NOMO-1 treated with dmso at 0.1 percent for 144 hours (cell line): Measurements from ENCODE around the gene MUC12.
"Not testable (repeated sequence)": the region's sequence is repeated elsewhere in the genome, so short reads cannot be mapped to it uniquely, and the experiment has no call there.

Experiments
- DNase-seq: peaks from one replicate; lab custom pipeline; 2025; ENCODE audit not compliant: unreplicated experiment; lab: John Stamatoyannopoulos, UW

MUC12 gene

DNA sequence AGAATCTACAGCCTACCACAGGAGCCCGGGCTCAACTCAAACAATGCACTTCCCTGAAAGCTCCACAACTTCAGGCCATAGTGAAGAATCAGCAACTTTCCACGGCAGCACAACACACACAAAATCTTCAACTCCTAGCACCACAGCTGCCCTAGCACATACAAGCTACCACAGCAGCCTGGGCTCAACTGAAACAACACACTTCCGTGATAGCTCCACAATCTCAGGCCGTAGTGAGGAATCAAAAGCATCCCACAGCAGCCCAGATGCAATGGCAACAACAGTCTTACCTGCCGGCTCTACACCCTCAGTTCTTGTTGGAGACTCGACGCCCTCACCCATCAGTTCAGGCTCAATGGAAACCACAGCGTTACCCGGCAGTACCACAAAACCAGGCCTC is 22.3 kb downstream of the MUC12 start:
- no peak for DNase-seq

GRCh38 chr7:100992280-100992679 is 22.9 kb downstream of the MUC12 start:
- not testable (repeated sequence) for DNase-seq

- not testable (repeated sequence) for DNase-seq
Measured at GRCh38 chr7:100994671-100995070, 25.3 kb downstream of the MUC12 start.

GRCh38 chr7:100998530-100998929 is 29.2 kb downstream of the MUC12 start:
- not testable (repeated sequence) for DNase-seq

DNA sequence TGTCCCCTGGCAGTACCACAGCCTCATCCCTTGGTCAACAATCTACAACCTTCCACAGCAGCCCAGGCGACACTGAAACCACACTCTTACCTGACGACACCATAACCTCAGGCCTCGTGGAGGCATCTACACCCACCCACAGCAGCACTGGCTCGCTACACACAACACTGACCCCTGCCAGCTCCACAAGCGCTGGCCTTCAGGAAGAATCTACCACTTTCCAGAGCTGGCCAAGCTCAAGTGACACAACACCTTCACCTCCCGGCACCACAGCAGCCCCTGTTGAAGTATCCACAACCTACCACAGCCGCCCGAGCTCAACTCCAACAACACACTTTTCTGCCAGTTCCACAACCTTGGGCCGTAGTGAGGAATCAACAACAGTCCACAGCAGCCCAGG is 30.0 kb downstream of the MUC12 start:
- DNase-seq, result not testable (repeated sequence)

GRCh38 chr7:101000025-101000424 is 30.7 kb downstream of the MUC12 start:
- DNase-seq, result not testable (repeated sequence)

GRCh38 chr7:101002333-101002732 is 33.0 kb downstream of the MUC12 start:
- DNase-seq, result not testable (repeated sequence)

DNA sequence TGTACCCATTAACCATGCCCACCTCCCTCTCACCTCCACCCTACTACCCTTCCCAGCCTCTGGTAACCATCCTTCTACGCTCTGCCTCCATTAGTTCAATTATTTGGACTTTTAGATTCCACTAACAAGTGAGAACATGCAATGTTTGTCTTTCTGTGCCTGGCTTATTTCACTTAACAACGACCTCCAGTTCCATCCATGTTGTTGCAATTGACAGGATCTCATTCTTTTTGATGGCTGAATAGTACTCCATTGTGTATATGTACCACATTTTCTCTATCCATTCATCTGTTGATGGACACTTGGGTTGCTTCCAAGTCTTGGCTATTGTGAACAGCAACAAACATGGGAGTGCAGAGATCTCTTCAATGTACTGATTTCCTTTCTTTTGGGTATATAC is 38.0 kb downstream of the MUC12 start:
- DNase-seq, result not testable (repeated sequence)

DNA sequence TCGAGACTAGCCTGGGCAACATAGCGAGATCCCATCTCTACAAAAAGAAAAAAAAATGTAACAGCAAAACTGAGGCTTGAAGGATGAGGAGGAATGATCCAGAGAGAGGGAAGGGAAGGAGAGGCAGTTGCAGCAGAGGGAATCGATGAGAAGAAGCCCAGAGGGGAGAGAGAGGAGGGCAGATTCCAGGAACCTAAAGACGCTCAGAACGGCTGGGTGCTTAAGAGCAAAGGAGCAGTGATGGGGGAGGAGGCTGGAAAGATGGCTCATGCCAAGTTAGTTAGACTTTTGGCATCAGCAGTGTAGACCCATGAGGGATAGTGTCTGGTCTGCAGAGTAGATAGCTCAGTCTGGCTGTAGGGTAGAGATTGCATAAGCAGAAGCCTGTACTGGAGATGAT is 40.3 kb downstream of the MUC12 start:
- no peak for DNase-seq

- DNase-seq, result no peak
Measured at GRCh38 chr7:101012931-101013330, 43.6 kb downstream of the MUC12 start.

GRCh38 chr7:101015626-101016025 is 46.3 kb downstream of the MUC12 start:
- no peak for DNase-seq

DNA sequence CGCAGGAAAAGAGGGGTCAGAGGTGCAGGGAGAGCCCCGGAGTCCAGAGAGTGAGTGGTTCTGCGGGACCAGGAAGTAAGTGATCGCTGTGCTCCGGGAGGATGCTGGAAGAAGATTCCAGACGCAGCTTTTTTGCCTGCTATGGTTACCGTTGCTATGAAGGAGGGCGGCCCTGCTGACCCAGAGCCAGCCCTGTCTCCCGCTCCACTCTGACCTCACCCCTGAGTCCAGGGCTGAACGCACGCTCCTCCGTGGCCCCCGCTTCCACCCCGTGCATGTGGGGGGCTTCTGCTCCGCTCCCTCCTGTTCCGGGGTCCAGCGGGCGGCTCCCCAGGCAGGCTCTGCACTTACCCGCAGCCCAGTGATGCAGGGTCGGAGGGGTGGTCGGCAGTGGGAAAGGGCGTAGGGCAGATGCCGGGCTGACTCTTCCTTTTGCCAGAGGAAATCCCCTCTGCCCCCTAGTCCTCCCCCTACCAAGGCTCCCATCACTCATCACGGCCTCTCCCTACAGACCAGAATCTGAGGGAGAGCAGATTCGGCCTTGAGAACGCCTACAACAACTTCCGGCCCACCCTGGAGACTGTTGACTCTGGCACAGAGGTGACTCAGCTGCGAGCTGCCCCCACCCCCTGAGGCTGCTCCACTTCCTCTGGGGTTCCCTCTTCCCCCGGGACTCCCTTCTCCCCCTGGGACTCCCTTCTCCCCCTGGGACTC is 47.9 kb downstream of the MUC12 start:
- peak; percentile 62 for DNase-seq

GRCh38 chr7:101018271-101019167 is 49.2 kb downstream of the MUC12 start:
- no peak for DNase-seq

DNA sequence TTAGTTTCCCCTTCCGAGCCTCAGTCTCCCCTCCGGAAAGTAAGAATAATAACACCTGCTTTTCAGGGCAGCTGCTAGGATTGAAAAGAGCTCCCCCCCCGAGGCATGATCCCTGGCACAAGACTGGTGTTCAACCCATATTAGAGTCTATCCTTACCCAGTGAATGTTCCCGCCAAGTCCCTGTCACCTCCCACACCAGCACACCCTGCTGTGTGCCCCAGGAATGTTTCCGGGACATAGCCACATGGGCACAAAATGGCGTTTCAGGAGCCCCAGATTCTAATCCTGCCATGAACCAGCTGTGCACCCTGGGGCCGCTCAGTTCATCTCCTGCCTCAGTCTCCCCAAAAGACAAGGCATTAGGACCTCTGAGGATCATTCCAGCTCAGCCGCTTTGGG is 51.1 kb downstream of the MUC12 start:
- no peak for DNase-seq

- DNase-seq, result no peak
Measured at GRCh38 chr7:101021703-101022102, 52.3 kb downstream of the MUC12 start.

- no peak for DNase-seq
Measured at GRCh38 chr7:101023839-101024238, 54.5 kb downstream of the MUC12 start.

DNA sequence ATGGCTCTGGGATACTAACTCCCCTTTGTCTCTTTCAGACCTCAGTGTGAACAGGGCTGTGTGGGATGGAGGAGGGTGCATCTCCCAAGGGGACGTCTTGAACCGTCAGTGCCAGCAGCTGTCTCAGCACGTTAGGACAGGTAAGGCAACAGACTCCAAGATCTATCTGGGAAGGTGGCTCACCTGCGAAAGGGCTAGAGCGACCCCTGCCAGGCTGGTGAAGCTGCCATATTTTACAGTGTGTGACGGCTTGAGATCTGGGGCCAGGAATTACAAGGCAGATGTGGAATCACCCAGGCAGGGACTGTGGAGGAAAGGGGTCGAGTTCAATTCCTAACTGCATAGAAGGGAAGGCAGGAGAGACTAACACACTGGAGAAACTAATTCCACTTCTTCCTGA is 61.7 kb downstream of the MUC12 start:
- no peak for DNase-seq

DNA sequence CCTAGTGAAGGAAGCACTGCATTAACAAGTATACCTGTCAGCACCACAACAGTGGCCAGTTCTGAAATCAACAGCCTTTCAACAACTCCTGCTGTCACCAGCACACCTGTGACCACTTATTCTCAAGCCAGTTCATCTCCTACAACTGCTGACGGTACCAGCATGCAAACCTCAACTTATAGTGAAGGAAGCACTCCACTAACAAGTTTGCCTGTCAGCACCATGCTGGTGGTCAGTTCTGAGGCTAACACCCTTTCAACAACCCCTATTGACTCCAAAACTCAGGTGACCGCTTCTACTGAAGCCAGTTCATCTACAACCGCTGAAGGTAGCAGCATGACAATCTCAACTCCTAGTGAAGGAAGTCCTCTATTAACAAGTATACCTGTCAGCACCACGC is 66.6 kb downstream of the MUC12 start:
- DNase-seq, result no peak

GRCh38 chr7:101041283-101041682 is 71.9 kb downstream of the MUC12 start:
- DNase-seq, result not testable (repeated sequence)

DNA sequence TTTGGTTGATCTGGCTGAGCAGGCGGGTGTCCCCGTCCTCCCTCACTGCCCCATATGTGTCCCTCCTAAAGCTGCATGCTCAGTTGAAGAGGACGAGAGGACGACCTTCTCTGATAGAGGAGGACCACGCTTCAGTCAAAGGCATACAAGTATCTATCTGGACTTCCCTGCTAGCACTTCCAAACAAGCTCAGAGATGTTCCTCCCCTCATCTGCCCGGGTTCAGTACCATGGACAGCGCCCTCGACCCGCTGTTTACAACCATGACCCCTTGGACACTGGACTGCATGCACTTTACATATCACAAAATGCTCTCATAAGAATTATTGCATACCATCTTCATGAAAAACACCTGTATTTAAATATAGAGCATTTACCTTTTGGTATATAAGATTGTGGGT is 89.0 kb downstream of the MUC12 start:
- peak; percentile 20 for DNase-seq

GRCh38 chr7:101059620-101059942 is 90.2 kb downstream of the MUC12 start:
- no peak for DNase-seq

- no peak for DNase-seq
Measured at GRCh38 chr7:101060992-101061391, 91.6 kb downstream of the MUC12 start.
